GM21723 (cell line): ENCODE data around the gene HMMR.
"Not testable (repeated sequence)": the region's sequence is repeated elsewhere in the genome, so short reads cannot be mapped to it uniquely, and the experiment has no call there.

Experiments used
- ATAC-seq: cut with Tn5 transposase; IDR thresholded peaks from one replicate; pipeline ENCODE4 v1.9.1; 2021; ENCODE audit warnings: mild to moderate bottlenecking, moderate library complexity; ENCODE audit not compliant: unreplicated experiment

Gene HMMR

GRCh38 chr5:163460562-163461171 is at the start of gene HMMR:
Gene HMMR, plus strand, starts transcription at chr5:163460632. Its CDS starts 61 bp downstream, at chr5:163460693.
- no peak for ATAC-seq

GRCh38 chr5:163415673-163416072 is 44.8 kb upstream of the HMMR start:
- not testable (repeated sequence) for ATAC-seq

- ATAC-seq = no peak
Measured at GRCh38 chr5:163424836-163425235, 35.6 kb upstream of the HMMR start.

GRCh38 chr5:163426128-163426527 is 34.3 kb upstream of the HMMR start:
- not testable (repeated sequence) for ATAC-seq

GRCh38 chr5:163432544-163432943 is 27.9 kb upstream of the HMMR start:
- no peak for ATAC-seq

- no peak for ATAC-seq
Measured at GRCh38 chr5:163433271-163433670, 27.2 kb upstream of the HMMR start.

GRCh38 chr5:163434401-163434866 is 26.0 kb upstream of the HMMR start:
- no peak for ATAC-seq

GRCh38 chr5:163436515-163436914 is 23.9 kb upstream of the HMMR start:
- ATAC-seq = no peak

GRCh38 chr5:163437011-163437308 is 23.5 kb upstream of the HMMR start:
- no peak for ATAC-seq

- ATAC-seq = peak; percentile 98
Measured at GRCh38 chr5:163437309-163438182, 22.9 kb upstream of the HMMR start, which contains the start of gene CCNG1. Gene CCNG1, plus strand, starts transcription at chr5:163437595. Its CDS starts 1,662 bp downstream, at chr5:163439257.

GRCh38 chr5:163439092-163439425 is 21.4 kb upstream of the HMMR start:
- no peak for ATAC-seq

- no peak for ATAC-seq
Measured at GRCh38 chr5:163440954-163441353, 19.5 kb upstream of the HMMR start.

GRCh38 chr5:163444526-163444925 is 15.9 kb upstream of the HMMR start:
- ATAC-seq = no peak

- ATAC-seq = no peak
Measured at GRCh38 chr5:163445345-163445744, 15.1 kb upstream of the HMMR start.

GRCh38 chr5:163447191-163447590 is 13.2 kb upstream of the HMMR start:
- ATAC-seq = no peak

- ATAC-seq = no peak
Measured at GRCh38 chr5:163447875-163448274, 12.6 kb upstream of the HMMR start.

GRCh38 chr5:163448491-163448890 is 11.9 kb upstream of the HMMR start:
- no peak for ATAC-seq

GRCh38 chr5:163451489-163451888 is 8.9 kb upstream of the HMMR start:
- ATAC-seq = no peak

- ATAC-seq = no peak
Measured at GRCh38 chr5:163453705-163454104, 6.7 kb upstream of the HMMR start.

- ATAC-seq = not testable (repeated sequence)
Measured at GRCh38 chr5:163455406-163455805, 5.0 kb upstream of the HMMR start.

- ATAC-seq = no peak
Measured at GRCh38 chr5:163456029-163456589, 4.3 kb upstream of the HMMR start.

- no peak for ATAC-seq
Measured at GRCh38 chr5:163456840-163457239, 3.6 kb upstream of the HMMR start.
